Ecto neural progenitor cell (in vitro differentiated cells): ENCODE data around the gene SYNJ2.
"Not testable (repeated sequence)": the region's sequence is repeated elsewhere in the genome, so short reads cannot be mapped to it uniquely, and the experiment has no call there.

Experiments
- DNase-seq: peaks from one replicate; pipeline ENCODE4 v3.0.0-alpha.2; 2018; ENCODE audit warnings: low spot score

The SYNJ2 gene

GRCh38 chr6:157981395-157982101 lies at the start of gene SYNJ2:
TSS of gene SYNJ2 (plus strand) at chr6:157981863. CDS start at chr6:157981962, 99 bp downstream.
- peak; percentile 89 for DNase-seq

- no peak for DNase-seq
These were observed 45.9 kb upstream of the SYNJ2 start for GRCh38 chr6:157935786-157936185.

- DNase-seq: no peak
These were observed 44.3 kb upstream of the SYNJ2 start for GRCh38 chr6:157937318-157937717.

- DNase-seq: no peak
These were observed 43.7 kb upstream of the SYNJ2 start for GRCh38 chr6:157937916-157938315.

GRCh38 chr6:157940375-157941036 lies 41.2 kb upstream of the SYNJ2 start:
- not testable (repeated sequence) for DNase-seq

- DNase-seq: no peak
These were observed 40.4 kb upstream of the SYNJ2 start for GRCh38 chr6:157941101-157941863.

GRCh38 chr6:157942351-157942750 lies 39.3 kb upstream of the SYNJ2 start:
- DNase-seq: no peak

- no peak for DNase-seq
These were observed 38.3 kb upstream of the SYNJ2 start for GRCh38 chr6:157943249-157943963.

GRCh38 chr6:157943964-157944283 lies 37.7 kb upstream of the SYNJ2 start:
- DNase-seq: no peak

- no peak for DNase-seq
These were observed 36.4 kb upstream of the SYNJ2 start for GRCh38 chr6:157944983-157945931.

- DNase-seq: peak; percentile 21
These were observed 35.5 kb upstream of the SYNJ2 start for GRCh38 chr6:157946053-157946617.

- peak; percentile 39 for DNase-seq
These were observed 34.7 kb upstream of the SYNJ2 start for GRCh38 chr6:157946865-157947532.

- not testable (repeated sequence) for DNase-seq
These were observed 30.8 kb upstream of the SYNJ2 start for GRCh38 chr6:157950899-157951298.

GRCh38 chr6:157951828-157952227 lies 29.8 kb upstream of the SYNJ2 start:
- DNase-seq: peak; percentile 20

- DNase-seq: peak; percentile 33
These were observed 28.8 kb upstream of the SYNJ2 start for GRCh38 chr6:157952861-157953351.

GRCh38 chr6:157953580-157954091 lies 28.0 kb upstream of the SYNJ2 start:
- DNase-seq: peak; percentile 18

GRCh38 chr6:157954150-157955117 lies 27.2 kb upstream of the SYNJ2 start:
- DNase-seq: peak; percentile 44

GRCh38 chr6:157955675-157956074 lies 26.0 kb upstream of the SYNJ2 start:
- DNase-seq: peak; percentile 15
